ENCODE data around the gene PIGBOS1. TPM values are rescaled to one million over a fixed set of nuclear protein-coding genes. Genes with fewer than 3 reads are reported as not detected.

PIGBOS1 gene
- total RNA-seq, 1 experiment from 2014 or later: 13.0 TPM

GRCh38 chr15:55318588-55319494 is at the start of gene PIGBOS1, which contains the start of gene PIGB (continued):
- TF ChIP-seq ZNF281 (CRISPR knock-in tag; IDR thresholded peaks at IDR 0.05) (peak; percentile 71; the same call in 1 of the 2 replicates), TEAD1 (CRISPR knock-in tag; IDR thresholded peaks at IDR 0.05) (0 out of 2 replicates have a peak, but pooled peaks have one; percentile 57), USF2 (CRISPR knock-in tag; IDR thresholded peaks at IDR 0.05) (no peak), TEAD4 (CRISPR knock-in tag; IDR thresholded peaks at IDR 0.05) (no peak), ZNF396 (CRISPR knock-in tag; IDR thresholded peaks at IDR 0.05; ENCODE audit: borderline replicate concordance) (no peak), PRDM15 (CRISPR knock-in tag; IDR thresholded peaks at IDR 0.05) (peak; percentile 43), JUN (CRISPR knock-in tag; IDR thresholded peaks at IDR 0.05) (no peak)

- ChIA-PET CTCF (no interaction called here), POLR2A (no interaction called here)
- Mint-ChIP-seq H3K27ac (no peak overlapping the region), H3K27me3 (ENCODE audit: low read depth) (no peaks in the 10 kb centered on the region), H3K4me3 (no peak overlapping the region), H3K4me1 (no peaks in the 10 kb centered on the region), H3K9me3 (no peaks in the 10 kb centered on the region), H3K36me3 (no peaks in the 10 kb centered on the region)
- ATAC-seq (no peak), DNase-seq (ENCODE audit: low spot score) (no peak)
- TF ChIP-seq TCF7 (CRISPR knock-in tag; IDR thresholded peaks at IDR 0.05; ENCODE audit: low read depth) (no peak), ERG (CRISPR knock-in tag; IDR thresholded peaks at IDR 0.05) (no peak), ZBTB43 (CRISPR knock-in tag; IDR thresholded peaks at IDR 0.05) (no peak), USF2 (CRISPR knock-in tag; IDR thresholded peaks at IDR 0.05) (no peak), ARID4B (CRISPR knock-in tag; IDR thresholded peaks at IDR 0.05; ENCODE audit: borderline replicate concordance) (no peak), FOXP1 (CRISPR knock-in tag; IDR thresholded peaks at IDR 0.05; ENCODE audit: borderline replicate concordance) (no peak), HMGXB4 (CRISPR knock-in tag; IDR thresholded peaks at IDR 0.05) (no peak), E2F1 (CRISPR knock-in tag; IDR thresholded peaks at IDR 0.05) (no peak)
Observed at GRCh38 chr15:55366981-55367380, 48.1 kb upstream of the PIGBOS1 start.
